Transverse colon (tissue), 4 donors: ENCODE data around the gene WSB1.

ENCODE experiments used
- CTCF ChIP-seq, 5 experiments: fragments of 200-600 bp in 3 of 5; fragments of 450-650 bp in 2 of 5; sonication (generic) in 3 of 5; IDR thresholded peaks; 1 replicate in 2 of 5; 2 replicates in 3 of 5; pipeline ENCODE4 v1.5.1; 2016 to 2017; ENCODE audit warnings: antibody characterized with exemption in 5 of 5, inconsistent platforms in 3 of 5, mild to moderate bottlenecking in 2 of 5, moderate library complexity in 1 of 5
- POLR2A ChIP-seq: fragments of 450-650 bp; IDR thresholded peaks from one replicate; pipeline ENCODE4 v1.6.1; 2016; ENCODE audit warnings: antibody characterized with exemption, mild to moderate bottlenecking, moderate library complexity
- POLR2AphosphoS5 ChIP-seq, 3 donors: sonication (generic); formaldehyde crosslinking; IDR thresholded peaks; one replicate each; pipeline ENCODE4 v1.6.1; 2016; ENCODE audit warnings: antibody characterized with exemption in 3 of 3

- TF ChIP-seq CTCF (IDR thresholded peaks at IDR 0.05) (no peak), POLR2A (no peak), POLR2AphosphoS5 (IDR thresholded peaks at IDR 0.05) (no peak)
Measured at GRCh38 chr17:27336184-27336583, 42.3 kb downstream of the WSB1 start.
